NCI-H226 (cell line): ENCODE data around the gene CFAP53.

ENCODE experiments used
- DNase-seq: peaks from one replicate; pipeline ENCODE4 v3.0.0-alpha.2; 2015

CFAP53 gene

GRCh38 chr18:50287441-50288347, 21.4 kb upstream of the CFAP53 start, which contains the start of gene CXXC1:
Gene CXXC1 (minus strand): TSS chr18:50287692. CDS start chr18:50287589, 103 bp downstream.
- peak; percentile 95 for DNase-seq

GRCh38 chr18:50287028-50287440, 20.7 kb upstream of the CFAP53 start:
- no peak for DNase-seq

GRCh38 chr18:50286391-50287027, 20.2 kb upstream of the CFAP53 start:
- peak; percentile 23 for DNase-seq

- no peak for DNase-seq
These were observed 19.5 kb upstream of the CFAP53 start for GRCh38 chr18:50285631-50286321.

GRCh38 chr18:50285071-50285470, 18.8 kb upstream of the CFAP53 start:
- no peak for DNase-seq

- DNase-seq: peak; percentile 14
These were observed 18.1 kb upstream of the CFAP53 start for GRCh38 chr18:50284255-50284885.

GRCh38 chr18:50283469-50284209, 17.3 kb upstream of the CFAP53 start:
- no peak for DNase-seq

- no peak for DNase-seq
These were observed 16.4 kb upstream of the CFAP53 start for GRCh38 chr18:50282521-50283335.

GRCh38 chr18:50281972-50282520, 15.8 kb upstream of the CFAP53 start:
- DNase-seq: no peak

GRCh38 chr18:50281295-50281971, 15.1 kb upstream of the CFAP53 start, which contains the start of gene MBD1:
Gene MBD1 (minus strand): TSS chr18:50281523. CDS start chr18:50279992, 1,531 bp downstream.
- DNase-seq: peak; percentile 91

GRCh38 chr18:50280707-50281294, 14.5 kb upstream of the CFAP53 start:
- DNase-seq: no peak

GRCh38 chr18:50279752-50280151, 13.5 kb upstream of the CFAP53 start:
- DNase-seq: no peak

GRCh38 chr18:50277942-50278341, 11.6 kb upstream of the CFAP53 start:
- DNase-seq: peak; percentile 62

GRCh38 chr18:50276452-50276851, 10.2 kb upstream of the CFAP53 start:
- no peak for DNase-seq

GRCh38 chr18:50275503-50276036, 9.3 kb upstream of the CFAP53 start:
- no peak for DNase-seq

- DNase-seq: no peak
These were observed 8.6 kb upstream of the CFAP53 start for GRCh38 chr18:50274941-50275340.

GRCh38 chr18:50274044-50274442, 7.7 kb upstream of the CFAP53 start:
- no peak for DNase-seq

GRCh38 chr18:50273203-50274043, 7.1 kb upstream of the CFAP53 start:
- DNase-seq: no peak

GRCh38 chr18:50272568-50272967, 6.3 kb upstream of the CFAP53 start:
- no peak for DNase-seq
